CD4-positive, alpha-beta T cell treated with Interleukin-6 at 100 ng/mL for 8 hours (primary cell): ENCODE results near the gene MFN2.

ENCODE experiments used
- DNase-seq: peaks from one replicate; pipeline ENCODE4 v3.0.0-alpha.2; 2020; ENCODE audit warnings: mixed read lengths, low spot score

MFN2 gene

GRCh38 chr1:12051361-12051760 lies 71.1 kb downstream of the MFN2 start:
- DNase-seq, result no peak

GRCh38 chr1:12052008-12052573 lies 71.8 kb downstream of the MFN2 start:
- no peak for DNase-seq

- DNase-seq, result no peak
These were observed 72.9 kb downstream of the MFN2 start for GRCh38 chr1:12052997-12053686.

GRCh38 chr1:12053752-12054548 lies 73.7 kb downstream of the MFN2 start:
- no peak for DNase-seq

- DNase-seq, result no peak
These were observed 75.0 kb downstream of the MFN2 start for GRCh38 chr1:12055259-12055658.

GRCh38 chr1:12056331-12056841 lies 76.1 kb downstream of the MFN2 start:
- DNase-seq, result no peak

- DNase-seq, result no peak
These were observed 77.1 kb downstream of the MFN2 start for GRCh38 chr1:12057382-12057781.

- no peak for DNase-seq
These were observed 77.9 kb downstream of the MFN2 start for GRCh38 chr1:12057940-12058687.

GRCh38 chr1:12059226-12059625 lies 79.0 kb downstream of the MFN2 start:
- no peak for DNase-seq

- no peak for DNase-seq
These were observed 79.6 kb downstream of the MFN2 start for GRCh38 chr1:12059722-12060464.

GRCh38 chr1:12060500-12060899 lies 80.3 kb downstream of the MFN2 start:
- no peak for DNase-seq
